HG03469 (cell line): ENCODE data around the gene NKAPD1.
"Not testable (repeated sequence)": the region's sequence is repeated elsewhere in the genome, so short reads cannot be mapped to it uniquely, and the experiment has no call there.

ENCODE experiments used
- ATAC-seq: cut with Tn5 transposase; IDR thresholded peaks from one replicate; pipeline ENCODE4 v1.9.1; 2021; ENCODE audit warnings: mild to moderate bottlenecking, moderate library complexity, moderate number of reproducible peaks; ENCODE audit not compliant: unreplicated experiment

NKAPD1 gene, protein sequence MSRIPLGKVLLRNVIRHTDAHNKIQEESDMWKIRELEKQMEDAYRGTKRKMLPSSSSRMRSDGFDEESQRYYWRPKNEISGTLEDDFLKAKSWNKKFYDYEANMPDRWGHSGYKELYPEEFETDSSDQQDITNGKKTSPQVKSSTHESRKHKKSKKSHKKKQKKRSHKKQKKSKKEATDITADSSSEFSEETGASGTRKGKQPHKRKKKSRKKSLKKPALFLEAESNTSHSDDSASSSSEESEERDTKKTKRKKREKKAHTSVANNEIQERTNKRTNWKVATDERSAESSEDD

DNA sequence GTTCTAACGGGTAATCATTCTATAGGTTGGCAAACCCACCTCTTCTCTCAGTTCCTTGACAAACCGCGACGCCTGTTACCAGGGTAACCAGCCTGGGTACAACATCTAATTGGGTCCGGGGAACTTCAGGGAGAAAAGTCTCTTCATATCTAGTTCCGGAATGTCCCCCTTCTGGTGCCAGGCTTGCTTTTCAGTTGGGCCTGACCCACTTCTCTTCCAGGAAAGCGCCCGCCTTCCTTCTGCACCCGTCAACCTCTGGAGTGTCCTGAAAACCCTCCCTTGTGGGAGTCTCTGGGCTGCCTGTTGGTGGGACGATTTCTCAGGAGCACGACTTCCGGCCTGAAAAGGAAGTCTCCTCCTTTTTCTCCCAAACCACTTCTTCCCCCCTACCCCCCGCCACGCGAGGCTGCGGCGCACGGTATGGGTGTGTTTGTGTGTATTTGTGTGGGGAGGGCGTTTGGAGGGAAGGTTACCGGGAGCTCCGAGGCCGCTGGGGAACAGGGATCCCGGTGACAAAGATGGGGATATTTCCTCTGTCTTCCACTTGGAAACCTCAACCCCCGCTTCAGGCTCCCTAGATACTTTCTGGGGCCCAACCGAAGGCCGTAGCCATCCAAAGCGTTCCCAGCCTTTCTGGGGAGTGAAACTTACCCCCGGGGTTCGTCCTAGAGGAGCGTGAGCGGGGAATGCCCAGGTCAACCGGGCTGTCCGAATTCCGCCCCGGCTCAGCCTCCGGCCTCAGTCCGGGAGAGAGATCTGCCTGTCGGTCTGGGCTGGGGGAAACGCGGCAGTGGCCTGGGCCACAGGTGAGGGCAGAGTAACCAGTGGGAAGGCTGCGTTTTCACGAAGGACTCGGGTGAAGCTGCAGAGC is at the start of gene NKAPD1, which contains the start of gene PIH1D2:
Gene NKAPD1, plus strand, starts transcription at position 359 of the 871 bp plus-strand sequence. CDS start 1,276 bp downstream, outside the sequence.
Gene PIH1D2, minus strand, starts transcription at position 77 of the 871 bp plus-strand sequence. CDS start 843 bp downstream, outside the sequence.
- peak; percentile 69 for ATAC-seq

DNA sequence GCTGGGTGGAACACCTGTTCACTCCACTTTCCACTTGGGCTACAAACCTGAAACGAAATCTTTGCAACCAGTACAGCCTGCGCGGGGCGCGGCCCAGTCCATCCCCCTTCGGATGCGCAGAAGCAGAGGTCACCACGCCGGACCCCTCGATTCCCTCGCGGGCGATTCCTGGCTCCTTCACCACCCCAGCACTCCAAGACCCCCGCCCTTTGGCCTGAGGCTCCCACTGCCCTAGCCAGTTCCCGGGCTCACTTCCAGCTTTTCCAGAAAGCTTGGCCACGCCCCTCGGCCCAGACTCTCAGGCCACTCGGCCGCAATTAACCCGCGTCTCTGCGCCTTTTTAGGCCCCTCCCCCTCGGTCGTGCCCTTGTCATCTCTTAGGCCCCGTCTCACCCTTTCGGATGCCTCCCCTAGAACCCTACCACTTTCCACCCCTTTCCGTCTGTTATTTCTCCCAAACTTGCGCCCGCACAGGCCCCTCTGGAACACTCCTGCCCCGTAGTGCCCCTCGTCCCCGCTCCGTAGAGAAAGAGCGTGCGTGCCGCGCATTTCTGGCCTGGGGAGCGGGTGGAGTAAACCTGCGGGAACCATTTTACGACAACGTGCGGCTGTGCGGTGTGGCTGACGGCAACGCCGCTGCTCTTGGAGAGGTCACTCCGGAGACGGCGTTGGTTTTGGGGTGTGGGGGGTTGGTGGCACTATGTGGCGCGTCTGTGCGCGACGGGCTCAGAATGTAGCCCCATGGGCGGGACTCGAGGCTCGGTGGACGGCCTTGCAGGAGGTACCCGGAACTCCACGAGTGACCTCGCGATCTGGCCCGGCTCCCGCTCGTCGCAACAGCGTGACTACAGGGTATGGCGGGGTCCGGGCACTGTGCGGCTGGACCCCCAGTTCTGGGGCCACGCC is 49.1 kb upstream of the NKAPD1 start, which contains the start of gene DLAT:
Gene DLAT, plus strand, starts transcription at position 636 of the 906 bp plus-strand sequence. Its CDS starts 65 bp downstream, at position 701.
- peak; percentile 49 for ATAC-seq

DNA sequence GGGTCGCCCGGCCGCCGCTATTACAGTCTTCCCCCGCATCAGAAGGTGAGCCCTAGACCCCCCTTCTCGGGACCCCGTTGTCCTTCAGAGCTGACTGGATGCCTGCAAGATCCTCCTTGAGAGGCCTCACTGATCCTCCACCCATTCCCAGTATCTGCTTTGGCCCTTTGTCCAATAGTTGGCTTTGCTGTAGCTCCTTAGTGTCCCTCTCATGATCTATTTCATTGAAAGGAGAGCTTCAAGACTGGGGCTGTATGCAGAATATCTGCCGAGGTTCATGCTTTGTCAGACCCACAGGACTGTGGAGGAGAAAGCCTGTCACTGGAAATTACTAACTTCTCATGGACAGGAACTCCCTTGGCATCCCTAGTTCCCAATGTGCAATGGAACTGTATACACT is 48.4 kb upstream of the NKAPD1 start:
- no peak for ATAC-seq

DNA sequence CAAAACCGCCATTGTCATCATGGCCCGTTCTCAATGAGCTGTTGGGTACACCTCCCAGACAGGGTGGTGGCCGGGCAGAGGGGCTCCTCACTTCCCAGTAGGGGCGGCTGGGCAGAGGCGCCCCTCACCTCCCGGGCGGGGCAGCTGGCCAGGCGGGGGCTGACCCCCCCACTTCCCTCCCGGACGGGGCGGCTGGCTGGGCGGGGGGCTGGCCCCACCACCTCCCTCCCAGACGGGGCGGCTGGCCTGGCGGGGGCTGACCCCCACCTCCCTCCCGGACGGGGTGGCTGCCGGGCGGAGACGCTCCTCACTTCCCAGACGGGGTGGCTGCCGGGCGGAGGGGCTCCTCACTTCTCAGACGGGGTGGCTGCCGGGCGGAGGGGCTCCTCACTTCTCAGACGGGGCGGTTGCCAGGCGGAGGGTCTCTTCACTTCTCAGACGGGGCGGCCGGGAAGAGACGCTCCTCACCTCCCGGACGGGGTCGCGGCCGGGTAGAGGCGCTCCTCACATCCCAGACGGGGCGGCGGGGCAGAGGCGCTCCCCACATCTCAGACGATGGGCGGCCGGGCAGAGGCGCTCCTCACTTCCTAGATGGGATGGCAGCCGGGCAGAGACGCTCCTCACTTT is 47.2 kb upstream of the NKAPD1 start:
- not testable (repeated sequence) for ATAC-seq

DNA sequence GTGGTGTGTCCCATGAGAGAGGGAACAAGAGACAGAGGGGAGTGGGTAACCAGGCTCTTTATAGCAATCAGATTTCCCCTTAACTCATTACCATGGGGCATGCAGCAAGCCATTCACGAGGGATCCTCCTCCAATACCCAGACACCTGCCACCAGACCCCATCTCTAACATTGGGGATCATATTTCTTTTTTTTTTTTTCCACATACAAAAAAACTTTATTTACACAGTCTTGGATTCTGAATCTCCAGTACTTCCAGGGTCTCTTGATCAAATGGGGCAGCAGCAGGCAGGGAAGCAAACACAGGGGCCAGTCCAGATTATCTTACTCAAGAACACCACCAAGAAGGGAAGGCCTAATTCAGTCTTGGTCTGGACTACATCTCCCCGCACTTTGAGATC is 44.6 kb upstream of the NKAPD1 start:
- no peak for ATAC-seq

DNA sequence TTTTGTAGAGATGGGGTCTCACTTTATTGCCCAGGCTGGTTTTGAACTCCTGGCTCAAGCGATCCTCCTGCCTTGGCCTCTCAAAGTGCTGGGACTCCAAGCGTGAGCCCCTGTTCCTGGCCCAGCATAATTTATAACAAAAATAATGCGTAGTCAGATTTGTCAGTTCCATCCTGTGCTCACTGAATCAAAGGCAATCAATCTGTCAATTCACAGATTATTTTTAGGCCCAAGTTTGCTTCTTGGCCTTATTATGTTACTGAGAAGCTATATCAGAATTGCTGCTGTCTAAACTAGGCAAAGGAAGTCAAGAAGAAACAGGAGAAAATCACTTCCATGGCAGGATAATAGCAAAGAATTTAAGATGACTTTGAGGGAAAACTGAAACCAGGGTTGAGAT is 40.2 kb upstream of the NKAPD1 start:
- no peak for ATAC-seq

DNA sequence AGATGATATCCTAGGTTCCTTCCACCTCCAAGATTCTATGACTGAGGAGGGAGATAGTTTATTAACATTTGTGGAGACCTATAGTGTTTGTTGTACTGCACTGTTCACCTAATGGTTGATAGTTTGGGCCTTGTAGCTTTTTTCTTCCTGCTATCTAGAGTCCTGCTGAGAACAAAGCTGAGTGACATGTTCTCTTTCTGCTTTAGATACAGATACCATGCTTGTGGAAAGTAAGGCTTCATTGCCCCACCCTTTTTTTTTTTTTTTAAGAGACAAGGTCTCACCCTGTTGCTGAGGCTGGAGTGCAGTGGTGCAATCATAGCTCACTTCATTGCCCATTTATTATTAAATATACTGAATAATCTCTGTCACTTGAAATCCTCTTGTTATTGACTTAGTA is 36.6 kb upstream of the NKAPD1 start:
- no peak for ATAC-seq

DNA sequence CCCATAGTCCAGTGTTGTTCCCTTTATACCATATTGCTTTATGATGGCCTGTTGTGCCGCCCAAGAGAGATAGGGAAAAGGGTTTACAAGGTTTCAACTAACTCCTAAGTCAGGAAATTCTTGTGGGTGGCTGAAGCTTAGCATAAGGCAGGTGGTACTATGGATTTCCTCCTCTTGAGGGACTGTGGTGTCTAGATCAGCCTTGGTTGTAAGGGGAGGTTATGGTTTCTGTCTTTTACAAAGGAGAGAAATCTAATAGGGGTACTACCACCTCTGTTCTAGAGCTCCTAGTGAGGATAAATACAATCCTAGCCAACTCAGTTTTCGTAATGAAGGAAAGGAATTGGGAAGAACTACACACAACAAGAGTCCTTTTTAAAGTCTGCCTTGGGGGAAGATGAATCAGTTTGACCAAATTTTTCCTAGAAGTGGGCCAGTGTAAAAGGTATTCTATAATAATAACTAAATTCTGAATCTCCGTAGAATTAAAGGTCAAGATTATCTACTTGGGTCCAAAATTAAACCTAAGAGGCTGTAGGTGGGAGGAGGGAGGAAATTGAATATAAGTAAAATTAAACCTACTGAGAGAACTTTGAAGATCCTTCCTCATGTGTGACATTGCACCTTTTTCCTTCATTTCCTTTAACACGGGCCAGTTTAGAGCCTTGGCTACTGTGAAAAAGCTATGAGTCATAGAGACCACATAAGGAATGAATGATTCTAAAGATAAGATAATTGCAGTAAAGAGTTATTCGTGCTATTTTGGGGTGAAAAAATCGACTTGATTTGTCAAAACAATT is 31.7 kb upstream of the NKAPD1 start:
- no peak for ATAC-seq

DNA sequence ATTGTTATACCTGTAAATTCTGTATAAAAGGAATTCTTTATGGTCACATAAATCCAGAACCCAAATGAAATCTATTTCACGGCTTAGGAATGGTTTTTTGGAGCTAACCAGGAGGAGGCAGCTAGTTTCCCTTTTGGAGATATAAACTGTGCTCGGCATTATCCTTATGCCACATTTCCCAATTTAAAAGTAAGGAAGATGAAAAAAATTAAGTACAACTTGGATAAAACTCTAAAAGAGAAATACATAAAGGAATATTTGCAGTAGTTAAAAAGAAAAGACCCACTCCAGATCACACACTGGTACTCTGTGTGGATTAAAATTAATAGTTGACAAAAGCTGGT is 31.2 kb upstream of the NKAPD1 start:
- ATAC-seq: no peak

DNA sequence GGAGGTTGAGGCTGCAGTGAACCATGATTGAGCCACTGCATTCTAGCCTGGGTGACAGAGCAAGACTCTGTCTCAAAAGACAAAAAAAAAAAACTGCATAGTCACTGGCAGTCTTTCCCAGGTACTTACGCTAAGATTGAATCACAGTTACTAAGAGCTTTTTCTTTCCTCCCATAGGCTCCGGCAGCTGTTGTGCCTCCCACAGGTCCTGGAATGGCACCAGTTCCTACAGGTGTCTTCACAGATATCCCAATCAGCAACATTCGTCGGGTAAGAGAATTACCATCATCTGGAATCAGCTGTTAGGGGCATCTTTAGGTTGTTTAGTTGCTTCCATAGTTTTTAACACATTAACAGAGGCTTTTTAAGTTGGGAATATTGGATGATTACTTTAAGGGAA is 29.1 kb upstream of the NKAPD1 start:
- no peak for ATAC-seq

DNA sequence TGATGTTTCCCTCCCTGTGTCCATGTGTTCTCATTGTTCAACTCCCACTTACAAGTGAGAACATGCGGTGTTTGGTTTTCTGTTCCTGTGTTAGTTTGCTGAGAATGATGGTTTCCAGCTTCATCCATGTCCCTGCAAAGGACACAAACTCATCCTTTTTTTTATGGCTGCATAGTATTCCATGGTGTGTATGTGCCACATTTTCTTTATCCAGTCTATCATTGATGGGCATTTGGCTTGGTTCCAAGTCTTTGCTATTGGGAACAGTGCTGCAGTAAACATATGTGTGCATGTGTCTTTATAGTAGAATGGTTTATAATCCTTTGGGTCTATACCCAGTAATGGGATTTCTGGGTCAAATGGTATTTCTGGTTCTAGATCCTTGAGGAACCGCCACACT is 27.5 kb upstream of the NKAPD1 start:
- not testable (repeated sequence) for ATAC-seq

DNA sequence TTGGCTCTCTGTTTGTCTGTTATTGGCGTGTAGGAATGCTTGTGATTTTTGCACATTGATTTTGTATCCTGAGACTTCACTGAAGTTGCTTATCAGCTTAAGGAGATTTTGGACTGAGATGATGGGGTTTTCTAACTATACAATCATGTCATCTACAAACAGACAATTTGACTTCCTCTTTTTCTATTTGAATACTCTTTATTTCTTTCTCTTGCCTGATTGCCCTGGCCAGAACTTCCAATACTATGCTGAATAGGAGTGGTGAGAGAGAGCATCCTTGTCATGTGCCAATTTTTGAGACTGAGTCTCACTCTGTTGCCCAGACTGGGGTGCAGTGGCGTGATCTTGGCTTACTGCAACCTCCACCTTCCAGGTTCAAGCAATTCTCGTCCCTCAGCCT is 25.8 kb upstream of the NKAPD1 start:
- ATAC-seq: not testable (repeated sequence)

DNA sequence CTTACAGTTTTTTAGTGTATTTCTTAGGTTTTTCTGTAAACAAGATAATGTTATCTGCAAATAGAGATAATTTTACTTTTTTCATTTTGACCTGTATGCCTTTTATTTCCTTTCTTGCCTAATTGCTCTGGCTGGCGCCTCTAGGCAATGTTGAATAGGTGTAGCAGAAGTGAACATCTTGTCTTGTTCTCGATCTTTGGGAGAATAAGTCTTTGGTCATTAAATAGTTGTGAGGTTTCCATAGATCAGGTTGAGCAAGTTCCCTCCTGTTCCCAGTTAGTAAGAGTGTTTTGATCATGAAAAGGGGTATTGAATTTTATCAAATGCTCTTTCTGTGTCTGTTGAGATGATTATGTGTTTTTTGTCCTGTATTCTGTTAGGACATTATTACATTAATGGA is 24.3 kb upstream of the NKAPD1 start:
- ATAC-seq: no peak

DNA sequence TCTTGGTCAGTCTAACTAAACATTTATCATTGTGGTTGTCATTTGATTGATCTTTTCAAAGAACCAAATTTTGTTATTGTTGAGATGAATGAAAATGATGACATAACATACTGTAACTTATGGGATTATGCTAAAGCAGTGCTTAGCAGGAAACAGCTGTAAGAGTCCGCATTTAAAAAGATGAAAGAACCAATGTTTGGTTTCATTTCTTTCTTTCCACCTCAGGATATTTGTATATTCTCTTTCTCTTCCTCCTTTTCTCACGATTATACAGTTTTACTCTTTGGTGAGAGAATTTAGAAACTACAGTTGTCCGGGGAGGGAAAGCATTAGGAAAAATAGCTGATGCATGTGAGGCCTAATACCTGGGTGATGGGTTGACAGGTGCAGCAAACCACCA is 23.4 kb upstream of the NKAPD1 start:
- peak; percentile 87 for ATAC-seq

DNA sequence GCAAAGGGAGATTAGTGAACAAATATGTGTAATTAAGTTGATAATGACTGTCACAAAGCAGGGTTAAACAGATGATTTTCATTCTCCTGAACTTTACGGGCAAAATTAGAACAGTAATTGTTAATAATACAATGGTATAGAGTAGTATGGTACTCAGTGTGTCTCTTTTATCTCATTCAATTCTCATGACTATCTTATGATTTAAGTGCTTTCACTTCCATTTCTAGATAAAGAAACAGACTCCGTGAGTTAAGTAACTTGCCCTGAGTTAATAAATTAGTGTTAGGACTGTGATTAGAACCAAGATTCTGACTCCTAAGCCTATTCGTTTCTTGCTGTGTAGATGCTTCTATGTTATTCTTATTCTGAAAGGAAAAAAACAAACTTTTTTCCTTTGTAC is 22.3 kb upstream of the NKAPD1 start:
- ATAC-seq: no peak

DNA sequence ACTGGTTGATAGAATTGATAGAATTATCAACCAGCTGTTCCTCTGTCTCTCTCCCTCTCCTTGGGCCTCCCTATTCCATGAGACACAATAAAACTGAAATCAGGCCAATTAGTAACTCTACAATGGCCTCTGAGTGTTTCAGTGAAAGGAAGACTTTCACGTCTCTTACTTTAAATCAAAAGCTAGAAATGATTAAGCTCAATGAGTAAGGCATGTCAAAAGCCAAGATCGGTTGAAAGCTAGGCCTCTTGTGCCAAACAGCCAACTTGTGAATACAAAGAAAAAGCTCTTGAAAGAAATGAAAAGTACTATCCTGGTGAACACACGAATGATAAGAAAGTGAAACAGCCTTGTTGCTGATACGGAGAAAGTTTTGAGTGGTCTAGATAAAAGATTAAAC is 16.9 kb upstream of the NKAPD1 start:
- no peak for ATAC-seq

DNA sequence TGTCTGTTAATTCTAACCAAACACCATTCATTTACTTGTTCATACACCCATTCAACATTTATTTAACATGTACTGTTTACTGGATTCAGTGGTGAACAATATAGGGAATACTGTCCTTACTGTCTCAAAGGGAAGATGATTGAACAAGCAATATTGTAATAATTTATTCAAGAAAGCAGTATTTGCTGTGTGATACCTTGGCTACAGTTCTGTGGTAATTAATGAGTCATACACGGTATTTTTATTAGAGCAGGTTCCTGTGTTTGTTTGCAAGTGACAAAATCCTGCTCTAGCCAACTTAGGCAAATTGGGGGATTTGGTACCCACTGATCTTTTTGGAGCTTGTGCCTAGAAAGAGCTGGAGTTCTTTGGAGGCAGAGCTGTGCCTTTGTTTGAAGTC is 16.0 kb upstream of the NKAPD1 start:
- ATAC-seq: no peak

DNA sequence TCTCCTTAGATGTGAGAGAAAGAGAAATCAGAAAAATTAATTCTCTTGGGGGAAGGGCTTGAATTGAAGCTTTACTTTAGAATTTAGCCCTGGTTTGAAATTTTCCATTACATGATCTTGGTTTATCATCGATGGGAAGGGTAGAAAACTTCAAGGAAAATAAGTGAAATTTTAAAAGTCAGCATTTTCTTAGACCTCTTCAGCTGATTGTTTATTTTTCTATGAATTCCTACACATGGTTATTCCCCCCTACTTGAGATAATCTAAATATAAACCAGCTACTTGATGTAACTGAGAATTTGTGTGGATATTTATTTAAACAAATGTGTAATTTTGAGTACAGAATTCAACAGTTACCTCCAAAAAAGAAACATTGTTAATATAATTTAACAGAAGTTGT is 11.2 kb upstream of the NKAPD1 start:
- ATAC-seq: no peak

DNA sequence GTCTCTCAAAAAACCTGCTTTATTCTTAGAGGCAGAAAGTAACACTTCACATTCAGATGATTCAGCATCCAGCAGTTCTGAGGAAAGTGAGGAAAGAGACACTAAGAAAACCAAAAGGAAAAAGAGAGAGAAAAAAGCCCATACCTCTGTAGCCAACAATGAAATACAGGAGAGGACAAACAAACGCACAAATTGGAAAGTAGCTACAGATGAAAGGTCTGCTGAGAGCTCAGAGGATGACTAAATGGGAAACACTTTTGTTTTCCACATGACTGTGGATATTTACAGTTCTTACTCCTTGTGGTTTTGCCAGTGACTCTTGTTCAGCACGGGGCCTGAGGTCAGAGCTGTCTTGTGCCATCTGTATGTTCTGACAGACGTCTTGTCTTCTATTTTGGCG is 8.6 kb downstream of the NKAPD1 start:
- ATAC-seq: no peak
